Osteocyte (in vitro differentiated cells): ENCODE data around the gene TXNDC5. TPM values are rescaled to one million over a fixed set of nuclear protein-coding genes. Genes with fewer than 3 reads are reported as not detected.

Source experiments
- DNase-seq: peaks from one replicate; pipeline ENCODE4 v3.0.0; 2021; ENCODE audit warnings: mixed read lengths; ENCODE audit not compliant: unreplicated experiment; ENCODE audit errors: extremely low spot score
- H3K27ac Mint-ChIP-seq: one replicate; pipeline ENCODE4 v1.8.0; 2021; ENCODE audit warnings: mild to moderate bottlenecking, mixed read lengths; ENCODE audit not compliant: unreplicated experiment
- H3K27me3 Mint-ChIP-seq: one replicate; pipeline ENCODE4 v1.8.0; 2021; ENCODE audit warnings: mixed read lengths; ENCODE audit not compliant: unreplicated experiment
- H3K36me3 Mint-ChIP-seq: one replicate; pipeline ENCODE4 v1.8.0; 2021; ENCODE audit warnings: mixed read lengths; ENCODE audit not compliant: unreplicated experiment
- H3K4me1 Mint-ChIP-seq: one replicate; pipeline ENCODE4 v1.8.0; 2021; ENCODE audit warnings: mixed read lengths; ENCODE audit not compliant: unreplicated experiment
- H3K4me3 Mint-ChIP-seq: one replicate; pipeline ENCODE4 v1.8.0; 2021; ENCODE audit warnings: mild to moderate bottlenecking, moderate library complexity, mixed read lengths; ENCODE audit not compliant: unreplicated experiment
- H3K9me3 Mint-ChIP-seq: one replicate; pipeline ENCODE4 v1.8.0; 2021; ENCODE audit warnings: mixed read lengths; ENCODE audit not compliant: unreplicated experiment
- total RNA-seq: library from RNA; stranded (reverse); gene quantifications from 2 replicates; pipeline ENCODE4 v1.2.1, GENCODE V29; 2021
- TF ChIP-seq, protein P1 (sequence below): fragments of 200-600 bp; sonication (generic); IDR thresholded peaks from 2 replicates; pipeline ENCODE4 v1.5.0; 2021; ENCODE audit warnings: antibody characterized with exemption, mild to moderate bottlenecking, moderate library complexity

The TXNDC5 gene
- total RNA-seq, 1 donor from 2014 or later, result 148 TPM

DNA sequence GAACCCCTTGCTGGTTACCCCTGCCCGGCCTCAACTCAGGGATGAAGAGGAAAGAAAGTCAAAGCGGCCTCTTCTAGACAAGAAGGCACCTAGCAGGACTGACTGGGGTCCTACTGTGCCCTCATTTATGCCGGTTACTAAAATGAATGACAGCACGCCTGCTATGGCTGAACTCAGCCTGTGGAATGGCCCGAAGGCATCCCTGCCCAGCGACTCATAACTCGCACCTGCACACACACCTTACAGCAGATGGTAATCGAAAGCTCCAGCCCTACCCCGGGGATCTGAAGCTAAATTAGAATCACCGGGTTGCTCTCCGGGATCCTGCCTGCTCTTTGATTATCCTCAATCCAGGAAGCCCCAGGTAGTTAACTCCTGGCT lies 747 bp upstream of the TXNDC5 start:
- peaks cover 23% of the 10 kb centered on the region for H3K4me1 Mint-ChIP-seq
- peak overlapping the region; percentile 79 for H3K27ac Mint-ChIP-seq
- no peaks in the 10 kb centered on the region for H3K27me3 Mint-ChIP-seq
- no peak for DNase-seq
- H3K36me3 Mint-ChIP-seq, result no peaks in the 10 kb centered on the region
- TF ChIP-seq, protein P1, sequence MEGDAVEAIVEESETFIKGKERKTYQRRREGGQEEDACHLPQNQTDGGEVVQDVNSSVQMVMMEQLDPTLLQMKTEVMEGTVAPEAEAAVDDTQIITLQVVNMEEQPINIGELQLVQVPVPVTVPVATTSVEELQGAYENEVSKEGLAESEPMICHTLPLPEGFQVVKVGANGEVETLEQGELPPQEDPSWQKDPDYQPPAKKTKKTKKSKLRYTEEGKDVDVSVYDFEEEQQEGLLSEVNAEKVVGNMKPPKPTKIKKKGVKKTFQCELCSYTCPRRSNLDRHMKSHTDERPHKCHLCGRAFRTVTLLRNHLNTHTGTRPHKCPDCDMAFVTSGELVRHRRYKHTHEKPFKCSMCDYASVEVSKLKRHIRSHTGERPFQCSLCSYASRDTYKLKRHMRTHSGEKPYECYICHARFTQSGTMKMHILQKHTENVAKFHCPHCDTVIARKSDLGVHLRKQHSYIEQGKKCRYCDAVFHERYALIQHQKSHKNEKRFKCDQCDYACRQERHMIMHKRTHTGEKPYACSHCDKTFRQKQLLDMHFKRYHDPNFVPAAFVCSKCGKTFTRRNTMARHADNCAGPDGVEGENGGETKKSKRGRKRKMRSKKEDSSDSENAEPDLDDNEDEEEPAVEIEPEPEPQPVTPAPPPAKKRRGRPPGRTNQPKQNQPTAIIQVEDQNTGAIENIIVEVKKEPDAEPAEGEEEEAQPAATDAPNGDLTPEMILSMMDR, result no peak
- H3K9me3 Mint-ChIP-seq, result no peaks in the 10 kb centered on the region
- H3K4me3 Mint-ChIP-seq, result peak overlapping the region; percentile 71

GRCh38 chr6:7910298-7910653 lies 312 bp downstream of the TXNDC5 start:
- peaks cover 23% of the 10 kb centered on the region for H3K4me1 Mint-ChIP-seq
- no peak overlapping the region for H3K27ac Mint-ChIP-seq
- no peak for DNase-seq
- H3K27me3 Mint-ChIP-seq, result no peaks in the 10 kb centered on the region
- H3K4me3 Mint-ChIP-seq, result no peak overlapping the region
- no peaks in the 10 kb centered on the region for H3K36me3 Mint-ChIP-seq
- no peaks in the 10 kb centered on the region for H3K9me3 Mint-ChIP-seq
- TF ChIP-seq, protein P1, result no peak

- DNase-seq, result no peak
- Mint-ChIP-seq H3K36me3 (no peaks in the 10 kb centered on the region), H3K4me3 (peak overlapping the region; percentile 84), H3K4me1 (peaks cover 27% of the 10 kb centered on the region), H3K27me3 (no peaks in the 10 kb centered on the region), H3K9me3 (no peaks in the 10 kb centered on the region), H3K27ac (peak overlapping the region; percentile 69)
- TF ChIP-seq, protein P1, result no peak
Measured at GRCh38 chr6:7909323-7910276, 988 bp downstream of the TXNDC5 start.

DNA sequence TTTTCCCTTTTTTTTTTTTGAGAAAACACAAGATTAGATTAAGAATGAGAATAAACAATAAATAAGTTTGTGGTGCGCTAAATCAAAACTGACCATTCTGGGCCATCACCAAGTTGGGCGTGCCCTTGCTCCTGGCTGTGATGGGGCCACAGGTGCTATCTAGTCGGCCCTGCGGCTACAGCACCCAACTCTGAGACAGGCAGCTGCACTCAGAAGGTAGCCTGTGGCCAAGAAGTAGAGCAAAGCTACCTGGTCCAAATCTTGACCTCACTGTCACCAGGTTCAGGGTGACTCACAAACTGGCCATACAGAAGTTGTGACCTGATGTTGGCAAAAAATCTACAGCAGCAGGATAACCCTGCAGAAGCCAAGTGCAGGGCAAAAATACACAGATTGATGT lies 3.4 kb downstream of the TXNDC5 start:
- no peak overlapping the region for H3K27ac Mint-ChIP-seq
- DNase-seq, result no peak
- H3K27me3 Mint-ChIP-seq, result no peaks in the 10 kb centered on the region
- H3K9me3 Mint-ChIP-seq, result no peaks in the 10 kb centered on the region
- peaks cover 11% of the 10 kb centered on the region for H3K36me3 Mint-ChIP-seq
- no peak overlapping the region for H3K4me3 Mint-ChIP-seq
- TF ChIP-seq, protein P1, result no peak
- peaks cover 27% of the 10 kb centered on the region for H3K4me1 Mint-ChIP-seq

DNA sequence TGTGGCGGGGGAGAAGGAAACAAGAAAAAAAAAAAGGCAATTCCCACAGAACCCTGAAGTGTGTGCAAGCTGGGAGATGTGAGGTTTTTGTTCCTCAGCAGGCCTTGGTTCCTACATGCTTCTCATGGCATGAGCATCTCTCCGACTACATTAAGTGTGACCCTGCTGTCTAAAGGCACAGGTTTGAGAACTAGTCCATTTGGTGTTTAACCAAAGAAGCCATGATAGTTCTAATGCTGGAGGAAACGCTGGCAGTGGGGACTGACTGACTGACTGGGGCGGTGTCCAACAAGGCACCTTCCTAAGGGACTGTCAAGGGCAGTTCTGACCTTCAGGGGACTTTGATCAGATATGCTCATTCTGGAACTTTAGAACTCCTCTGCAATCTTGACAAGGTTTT lies 3.8 kb downstream of the TXNDC5 start:
- peaks cover 11% of the 10 kb centered on the region for H3K36me3 Mint-ChIP-seq
- H3K4me1 Mint-ChIP-seq, result peaks cover 27% of the 10 kb centered on the region
- TF ChIP-seq, protein P1, result no peak
- H3K9me3 Mint-ChIP-seq, result no peaks in the 10 kb centered on the region
- DNase-seq, result no peak
- H3K27ac Mint-ChIP-seq, result no peak overlapping the region
- H3K27me3 Mint-ChIP-seq, result no peaks in the 10 kb centered on the region
- no peak overlapping the region for H3K4me3 Mint-ChIP-seq
